Measurements from ENCODE around the gene RAD9A. TPM values are rescaled to one million over a fixed set of nuclear protein-coding genes. Genes with fewer than 3 reads are reported as not detected.

Gene RAD9A
- total and polyA plus RNA-seq, 4 donors = 8.8 to 56.2 (median 19.8) TPM

DNA sequence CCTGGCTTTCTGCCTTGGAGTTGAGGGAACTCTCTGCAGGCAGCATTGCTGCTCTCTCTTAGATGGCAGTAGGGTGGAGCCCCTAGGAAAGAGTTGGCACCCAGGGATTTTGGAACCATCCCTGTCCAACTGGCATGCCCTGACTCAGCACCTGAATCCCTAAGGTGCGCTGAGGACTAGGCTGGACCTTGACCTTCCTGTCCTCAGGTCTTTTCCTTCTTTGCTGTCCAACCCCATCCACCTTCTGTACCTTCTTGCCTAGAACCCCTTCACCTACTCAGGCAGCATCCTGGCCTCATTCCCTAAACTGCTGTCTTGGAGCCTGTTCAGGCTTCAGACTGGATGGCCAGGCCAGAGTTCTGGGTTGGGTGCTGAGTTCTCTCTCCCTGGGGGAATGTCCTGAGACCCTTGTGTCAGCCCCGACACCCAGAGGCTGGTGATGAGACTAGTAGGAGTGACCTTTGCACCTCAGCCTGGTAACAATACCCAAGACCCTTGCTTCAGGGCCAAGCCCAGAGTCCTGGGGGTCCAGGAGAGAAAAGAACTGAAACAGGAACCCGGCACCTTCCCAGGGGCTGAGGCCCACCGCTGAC is 35.9 kb upstream of the RAD9A start:
- WGBS, 2 donors = 81 to 90% methylated on average over 4 of the region's 4 CpGs
- Histone ChIP-seq H3K9me3 (ENCODE audit: control insufficient read depth, low read length) (no peaks in the 10 kb centered on the region), H3K27ac (ENCODE audit: low read depth in 1 of 2, low read length in 2 of 2) (peak overlapping the region; percentile 10 to 92), H3K4me1 (ENCODE audit: control insufficient read depth in 1 of 2, insufficient read depth in 2 of 2, low read length in 2 of 2) (peaks cover 6 to 10% of the 10 kb centered on the region in 2 donors), H3K27me3 (ENCODE audit: control insufficient read depth in 1 of 2, insufficient read depth in 2 of 2, low read length in 1 of 2) (no peaks in the 10 kb centered on the region), H3K4me3 (ENCODE audit: low read length in 2 of 2) (no peak overlapping the region), H3K36me3 (ENCODE audit: control insufficient read depth in 1 of 2, insufficient read depth in 2 of 2, low read length in 1 of 2) (no peaks in the 10 kb centered on the region)
- DNase-seq (no peak), ATAC-seq (ENCODE audit: low FRiP score) (no peak)
- intact Hi-C loops (cut with DNase I) = loop anchor here (2.0 kb wide), 2 partner anchors 17 to 27 kb away; partner anchors contain the start of gene CLCF1 (in 1 of the 2)

DNA sequence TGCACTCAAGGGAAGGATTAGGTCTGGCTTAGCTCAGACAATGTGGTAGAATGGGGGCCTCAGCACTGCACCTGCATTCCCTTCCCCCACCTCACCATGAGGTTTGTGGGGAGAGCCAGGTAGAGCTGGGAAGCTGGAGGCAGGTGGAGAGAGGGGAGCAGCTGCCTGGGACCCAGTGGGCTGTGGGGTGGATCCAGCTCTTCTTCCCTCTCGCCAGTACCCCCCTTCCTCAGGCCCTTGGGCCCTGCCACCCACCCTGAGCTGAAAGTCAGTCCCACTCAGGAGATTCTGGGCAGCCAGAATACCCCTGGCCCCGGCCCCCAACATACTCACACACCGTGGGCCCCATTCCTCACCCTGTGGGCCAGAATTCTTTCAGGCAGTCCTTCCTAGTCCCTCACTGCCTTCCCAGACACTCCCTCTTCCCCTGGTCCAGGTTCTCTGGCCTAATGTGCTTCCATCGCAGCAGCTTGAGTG is 35.4 kb upstream of the RAD9A start:
- peak overlapping the region; percentile 4 to 92 for H3K27ac ChIP-seq (ENCODE audit: low read depth in 1 of 2, low read length in 2 of 2)
- H3K36me3 ChIP-seq (ENCODE audit: control insufficient read depth in 1 of 2, insufficient read depth in 2 of 2, low read length in 1 of 2) = no peaks in the 10 kb centered on the region
- H3K4me3 ChIP-seq (ENCODE audit: low read length in 2 of 2) = no peak overlapping the region
- H3K27me3 ChIP-seq (ENCODE audit: control insufficient read depth in 1 of 2, insufficient read depth in 2 of 2, low read length in 1 of 2) = no peaks in the 10 kb centered on the region
- no peak for DNase-seq
- 61 to 70% methylated on average over 4 of the region's 4 CpGs for WGBS, 2 donors
- no peaks in the 10 kb centered on the region for H3K9me3 ChIP-seq (ENCODE audit: control insufficient read depth, low read length)
- intact Hi-C loops (cut with DNase I) = loop anchor here (2.0 kb wide), 1 partner anchor 26 kb away; no protein-coding TSS in a partner anchor
- H3K4me1 ChIP-seq (ENCODE audit: control insufficient read depth in 1 of 2, insufficient read depth in 2 of 2, low read length in 2 of 2) = peaks cover 6 to 8% of the 10 kb centered on the region in 2 donors
- no peak for ATAC-seq (ENCODE audit: low FRiP score)

DNA sequence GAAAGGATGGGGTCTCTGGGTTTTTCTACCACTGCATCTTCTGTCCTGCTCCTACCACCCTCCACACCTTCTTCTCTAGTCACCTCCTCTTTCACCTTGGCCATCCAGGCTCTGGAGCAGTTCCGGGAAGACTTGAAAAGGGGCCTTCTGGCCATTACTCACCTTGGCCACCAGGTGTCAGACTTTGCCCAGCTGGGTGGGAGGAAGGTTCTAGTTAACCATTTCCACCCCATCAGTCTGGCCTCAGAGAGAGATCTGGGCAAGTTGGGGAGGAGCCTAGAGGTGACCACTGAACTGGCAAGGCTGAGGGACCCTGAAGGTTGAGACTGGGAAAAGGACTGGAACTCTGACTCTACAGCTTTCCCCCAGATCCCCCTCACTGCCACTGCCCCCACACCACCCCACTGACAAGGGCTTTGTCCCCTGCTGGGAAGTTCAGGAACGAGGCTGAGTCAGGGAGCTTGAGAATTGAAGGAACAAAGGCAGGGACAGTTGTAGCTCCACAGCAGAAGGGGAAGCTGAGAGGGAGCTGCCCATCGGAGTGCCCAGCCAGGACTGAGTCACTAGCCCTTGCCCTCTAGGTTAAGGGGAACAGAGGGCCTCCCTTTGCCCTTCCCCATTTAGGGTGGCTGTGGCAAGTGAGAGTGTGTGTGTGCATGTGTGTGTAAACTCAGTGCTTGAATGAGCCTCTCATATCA is 34.8 kb upstream of the RAD9A start:
- Histone ChIP-seq H3K4me1 (ENCODE audit: control insufficient read depth in 1 of 2, insufficient read depth in 2 of 2, low read length in 2 of 2) (peaks cover 5 to 6% of the 10 kb centered on the region in 2 donors), H3K36me3 (ENCODE audit: control insufficient read depth in 1 of 2, insufficient read depth in 2 of 2, low read length in 1 of 2) (no peaks in the 10 kb centered on the region), H3K9me3 (ENCODE audit: control insufficient read depth, low read length) (no peaks in the 10 kb centered on the region), H3K27me3 (ENCODE audit: control insufficient read depth in 1 of 2, insufficient read depth in 2 of 2, low read length in 1 of 2) (no peaks in the 10 kb centered on the region), H3K4me3 (ENCODE audit: low read length in 2 of 2) (no peak overlapping the region), H3K27ac (ENCODE audit: low read depth in 1 of 2, low read length in 2 of 2) (peak overlapping the region in 1 of 2 donors; percentile 92)
- 28 to 29% methylated on average over 3 of the region's 3 CpGs for WGBS, 2 donors
- intact Hi-C loops (cut with DNase I) = loop anchor here (2.0 kb wide), 1 partner anchor 26 kb away; no protein-coding TSS in a partner anchor
- ATAC-seq (ENCODE audit: low FRiP score) (peak; percentile 26), DNase-seq (peak in 1 of 2 donors; percentile 88)

DNA sequence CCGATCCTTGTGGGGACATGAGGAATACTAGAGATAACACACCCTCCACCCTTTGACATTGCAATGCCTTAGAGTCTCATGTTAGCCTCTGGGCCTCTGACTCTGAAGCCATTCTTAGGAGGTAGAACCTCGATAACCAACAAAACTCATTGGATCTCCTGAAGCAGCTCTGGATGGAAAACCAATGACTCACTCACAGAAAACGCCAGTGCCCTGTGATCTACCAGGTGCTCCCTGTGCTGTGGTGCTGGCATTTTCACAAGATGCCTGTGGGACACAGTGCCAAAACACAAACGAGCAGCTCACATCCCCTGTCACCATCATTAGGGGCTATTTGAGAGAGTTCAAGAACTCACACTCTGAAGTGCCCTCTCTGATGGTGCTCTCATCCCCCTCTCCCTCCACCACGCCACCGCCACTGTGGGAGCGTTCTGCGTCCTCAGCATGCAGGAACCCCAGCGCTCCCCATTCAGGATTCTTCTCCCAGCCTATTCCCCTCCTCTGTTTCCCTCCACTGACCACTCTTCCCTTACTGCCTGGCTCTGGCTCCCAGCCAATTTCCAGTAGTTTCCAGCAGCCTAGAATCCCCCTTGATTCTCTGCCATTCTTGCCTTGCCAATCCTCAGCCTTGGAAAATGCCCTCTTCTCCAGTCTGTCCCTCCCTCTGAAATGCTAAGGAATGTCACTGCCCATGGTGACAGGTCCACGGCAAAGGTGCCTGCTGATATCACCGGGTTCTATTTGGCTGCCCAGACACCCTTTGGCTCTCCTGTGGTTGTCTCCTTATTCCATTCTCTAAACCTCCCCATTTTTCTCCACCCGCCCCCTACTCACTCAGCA is 33.7 kb upstream of the RAD9A start:
- Histone ChIP-seq H3K36me3 (ENCODE audit: control insufficient read depth in 1 of 2, insufficient read depth in 2 of 2, low read length in 1 of 2) (no peaks in the 10 kb centered on the region), H3K4me1 (ENCODE audit: control insufficient read depth in 1 of 2, insufficient read depth in 2 of 2, low read length in 2 of 2) (peaks cover 5 to 6% of the 10 kb centered on the region in 2 donors), H3K4me3 (ENCODE audit: low read length in 2 of 2) (no peak overlapping the region), H3K9me3 (ENCODE audit: control insufficient read depth, low read length) (no peaks in the 10 kb centered on the region), H3K27me3 (ENCODE audit: control insufficient read depth in 1 of 2, insufficient read depth in 2 of 2, low read length in 1 of 2) (no peaks in the 10 kb centered on the region), H3K27ac (ENCODE audit: low read depth in 1 of 2, low read length in 2 of 2) (no peak overlapping the region)
- DNase-seq (peak in 1 of 2 donors; percentile 38), ATAC-seq (ENCODE audit: low FRiP score) (no peak)
- WGBS, 2 donors = 81 to 82% methylated on average over 12 of the region's 12 CpGs
- intact Hi-C loops (cut with DNase I) = loop anchor here (2.0 kb wide), 1 partner anchor 25 kb away; no protein-coding TSS in a partner anchor

DNA sequence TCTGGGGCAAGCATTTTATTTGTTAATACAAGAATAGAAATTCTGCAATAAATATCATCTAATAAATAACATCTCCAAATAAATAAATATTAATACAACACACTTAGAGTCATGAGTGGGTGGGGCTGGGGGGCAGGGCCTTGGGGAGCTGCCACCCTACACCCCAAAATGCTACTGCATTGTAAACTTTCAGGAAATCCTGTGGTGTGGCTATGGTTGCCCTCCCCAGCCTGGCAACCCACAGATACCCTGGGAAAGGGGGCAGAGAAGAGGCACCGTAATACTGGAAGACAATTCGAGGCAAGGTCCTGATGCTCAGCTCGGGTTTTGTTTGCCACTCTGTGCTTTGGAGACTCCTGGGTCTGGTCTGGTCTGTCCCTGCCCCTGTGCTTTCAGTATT is 27.6 kb upstream of the RAD9A start:
- H3K36me3 ChIP-seq (ENCODE audit: control insufficient read depth in 1 of 2, insufficient read depth in 2 of 2, low read length in 1 of 2) = no peaks in the 10 kb centered on the region
- intact Hi-C loops (cut with DNase I) = no loop called here
- H3K27me3 ChIP-seq (ENCODE audit: control insufficient read depth in 1 of 2, insufficient read depth in 2 of 2, low read length in 1 of 2) = no peaks in the 10 kb centered on the region
- H3K9me3 ChIP-seq (ENCODE audit: control insufficient read depth, low read length) = no peaks in the 10 kb centered on the region
- WGBS, 2 donors = 92 to 98% methylated on average over 3 of the region's 3 CpGs
- no peak overlapping the region for H3K4me3 ChIP-seq (ENCODE audit: low read length in 2 of 2)
- H3K4me1 ChIP-seq (ENCODE audit: control insufficient read depth in 1 of 2, insufficient read depth in 2 of 2, low read length in 2 of 2) = no peaks in the 10 kb centered on the region
- no peak overlapping the region for H3K27ac ChIP-seq (ENCODE audit: low read depth in 1 of 2, low read length in 2 of 2)
- no peak for ATAC-seq (ENCODE audit: low FRiP score)
- no peak for DNase-seq

DNA sequence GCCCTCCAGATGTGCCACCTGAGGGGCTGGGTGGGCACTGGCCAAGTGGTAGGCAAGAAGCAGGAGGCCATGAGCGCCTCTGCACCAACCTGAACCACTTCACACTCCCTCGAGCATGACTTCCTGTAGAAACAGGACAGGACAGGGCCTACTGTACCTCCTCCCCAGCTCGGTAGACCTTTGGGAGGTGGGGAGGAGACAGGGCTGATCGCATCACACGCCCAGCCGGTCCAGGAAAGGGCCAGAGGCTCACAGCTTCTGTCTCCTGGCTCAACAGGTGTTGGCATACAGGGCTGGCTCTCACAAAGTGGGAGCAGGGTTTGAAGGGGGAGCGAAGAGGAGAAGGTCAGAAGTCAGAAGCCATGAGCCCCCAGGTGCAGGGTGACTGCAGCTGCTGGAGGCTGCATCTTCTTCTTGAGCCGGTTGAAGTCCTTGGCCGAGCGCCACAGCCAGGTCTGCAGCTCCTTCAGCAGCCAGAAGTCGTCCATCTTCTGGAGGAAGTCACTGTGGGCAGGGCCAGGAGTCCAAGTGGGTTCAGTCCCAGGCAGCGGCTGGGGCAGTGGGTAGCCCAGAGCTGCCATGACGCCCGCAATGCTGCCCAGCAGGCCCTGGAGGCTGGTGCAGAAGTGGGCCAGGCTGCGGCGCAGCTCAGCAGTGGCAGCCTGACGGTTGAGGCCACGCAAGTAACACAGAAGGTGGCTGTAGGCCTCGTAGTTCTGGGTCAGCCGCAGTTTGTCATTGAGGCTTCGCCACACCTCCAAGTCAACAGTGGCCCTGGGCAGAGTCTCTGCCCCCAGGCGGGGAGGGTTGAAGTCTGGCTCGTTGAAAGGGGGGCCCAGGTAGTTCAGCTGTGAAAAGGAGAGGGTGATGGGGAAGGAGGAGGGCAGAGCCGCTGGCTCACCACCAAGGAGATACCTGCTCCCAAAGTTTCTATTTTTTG is 26.7 kb upstream of the RAD9A start:
- 86 to 89% methylated on average over 24 of the region's 24 CpGs for WGBS, 2 donors
- H3K27ac ChIP-seq (ENCODE audit: low read depth in 1 of 2, low read length in 2 of 2) = no peak overlapping the region
- H3K9me3 ChIP-seq (ENCODE audit: control insufficient read depth, low read length) = no peaks in the 10 kb centered on the region
- H3K36me3 ChIP-seq (ENCODE audit: control insufficient read depth in 1 of 2, insufficient read depth in 2 of 2, low read length in 1 of 2) = no peaks in the 10 kb centered on the region
- no peak overlapping the region for H3K4me3 ChIP-seq (ENCODE audit: low read length in 2 of 2)
- no peak for DNase-seq
- H3K4me1 ChIP-seq (ENCODE audit: control insufficient read depth in 1 of 2, insufficient read depth in 2 of 2, low read length in 2 of 2) = no peaks in the 10 kb centered on the region
- intact Hi-C loops (cut with DNase I) = no loop called here
- no peaks in the 10 kb centered on the region for H3K27me3 ChIP-seq (ENCODE audit: control insufficient read depth in 1 of 2, insufficient read depth in 2 of 2, low read length in 1 of 2)
- ATAC-seq (ENCODE audit: low FRiP score) = no peak

DNA sequence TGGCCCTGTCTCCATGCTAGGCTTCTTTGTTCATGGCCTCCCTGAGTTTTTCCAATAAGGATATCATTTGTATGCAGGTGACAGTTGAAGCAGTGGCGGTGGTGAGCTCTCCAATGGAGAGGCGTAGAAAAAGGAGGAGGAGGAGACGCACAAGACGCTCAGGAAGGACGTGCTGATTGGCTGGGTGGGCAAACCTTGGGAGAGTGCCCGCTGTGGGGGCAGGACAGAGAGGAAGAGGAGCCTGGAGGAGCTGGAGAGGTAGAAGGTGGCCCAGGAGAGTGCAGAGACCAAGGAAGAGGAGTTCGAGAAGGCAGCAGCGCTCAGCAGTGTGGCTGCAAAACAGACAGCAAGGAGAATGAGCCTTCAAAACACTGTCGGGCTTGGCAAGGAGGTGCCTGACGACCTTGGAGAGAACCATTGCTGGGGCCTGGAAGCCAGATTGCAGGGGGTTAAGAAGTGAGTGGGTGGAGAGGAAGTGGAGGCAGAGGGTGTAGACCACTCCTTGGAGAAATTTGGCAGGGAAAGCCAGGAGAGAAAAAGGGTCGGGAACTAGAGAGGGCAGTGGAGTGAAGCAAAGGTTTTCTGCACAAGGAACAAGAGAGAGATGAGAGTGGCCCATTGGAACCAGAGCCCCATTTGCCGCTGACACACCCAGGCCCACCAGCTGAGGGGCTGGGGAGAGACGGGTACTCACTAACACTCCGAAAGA is 25.9 kb upstream of the RAD9A start:
- no peak for ATAC-seq (ENCODE audit: low FRiP score)
- Histone ChIP-seq H3K4me1 (ENCODE audit: control insufficient read depth in 1 of 2, insufficient read depth in 2 of 2, low read length in 2 of 2) (no peaks in the 10 kb centered on the region), H3K36me3 (ENCODE audit: control insufficient read depth in 1 of 2, insufficient read depth in 2 of 2, low read length in 1 of 2) (no peaks in the 10 kb centered on the region), H3K9me3 (ENCODE audit: control insufficient read depth, low read length) (no peaks in the 10 kb centered on the region), H3K27me3 (ENCODE audit: control insufficient read depth in 1 of 2, insufficient read depth in 2 of 2, low read length in 1 of 2) (no peaks in the 10 kb centered on the region), H3K27ac (ENCODE audit: low read depth in 1 of 2, low read length in 2 of 2) (no peak overlapping the region), H3K4me3 (ENCODE audit: low read length in 2 of 2) (no peak overlapping the region)
- WGBS, 2 donors = 79 to 81% methylated on average over 14 of the region's 14 CpGs
- intact Hi-C loops (cut with DNase I) = no loop called here
- no peak for DNase-seq
